Thyroid gland (tissue), 4 donors: ENCODE results near the gene FEV.

Experiments
- CTCF ChIP-seq, 6 experiments: fragments of 200-600 bp in 3 of 6; fragments of 450-650 bp in 3 of 6; sonication (generic) in 3 of 6; IDR thresholded peaks; one replicate each; pipeline ENCODE4 v1.5.1; 2016 to 2019; ENCODE audit warnings: antibody characterized with exemption in 6 of 6, mild to moderate bottlenecking in 2 of 6, inconsistent platforms in 1 of 6, moderate library complexity in 1 of 6
- POLR2A ChIP-seq, 2 donors: fragments of 450-650 bp; IDR thresholded peaks; one replicate each; pipeline ENCODE4 v1.6.1; 2017; ENCODE audit warnings: antibody characterized with exemption in 2 of 2, mild to moderate bottlenecking in 2 of 2, moderate library complexity in 1 of 2

GRCh38 chr2:218990052-218990451 lies 5.1 kb upstream of the FEV start:
- TF ChIP-seq POLR2A (IDR thresholded peaks at IDR 0.05) (no peak), CTCF (IDR thresholded peaks at IDR 0.05) (no peak)
